ENCODE data around the gene CRACR2B. TPM values are rescaled to one million over a fixed set of nuclear protein-coding genes. Genes with fewer than 3 reads are reported as not detected.

CRACR2B gene
- total RNA-seq, 3 donors from 2014 or later (not counting 1 experiment from before 2014, with no cell fraction given): 3.4 to 10.1 (median 3.8) TPM

DNA sequence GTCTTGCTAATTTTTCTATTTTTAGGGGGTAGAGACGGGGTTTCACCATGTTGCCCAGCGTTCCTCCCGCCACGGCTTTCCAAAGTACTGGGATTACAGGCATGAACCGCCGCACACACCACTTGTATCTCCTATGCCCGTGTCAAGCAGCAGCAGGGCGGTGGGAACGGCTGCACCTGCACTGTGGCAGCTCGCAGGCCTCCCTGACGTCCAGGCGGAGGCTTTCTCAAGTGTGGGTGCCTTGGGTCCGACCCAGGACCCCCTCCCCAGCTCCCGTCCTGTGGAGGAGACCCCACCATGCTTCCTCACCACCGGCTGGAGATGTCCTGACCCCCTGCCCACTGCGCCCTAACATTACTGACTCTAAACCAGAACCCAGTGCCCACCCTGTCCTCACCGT is 40.7 kb downstream of the CRACR2B start:
- Mint-ChIP-seq H3K36me3 (no peaks in the 10 kb centered on the region), H3K4me1 (no peaks in the 10 kb centered on the region), H3K27me3 (ENCODE audit: low read depth in 2 of 2) (no peaks in the 10 kb centered on the region), H3K9me3 (no peaks in the 10 kb centered on the region), H3K27ac (no peak overlapping the region), H3K4me3 (no peak overlapping the region)
- no peak for ATAC-seq
- DNase-seq: no peak
- H3K36me3 ChIP-seq (ENCODE audit: control insufficient read depth, insufficient read depth, low read length): no peaks in the 10 kb centered on the region
- H3K27ac ChIP-seq (ENCODE audit: low read length): no peak overlapping the region
- H3K4me3 ChIP-seq (ENCODE audit: low read length): no peak overlapping the region
- 92% methylated on average over 17 of the region's 17 CpGs for WGBS (ENCODE audit: insufficient coverage)
- no peaks in the 10 kb centered on the region for H3K9me3 ChIP-seq (ENCODE audit: control insufficient read depth, insufficient read depth, low read length)
- TF ChIP-seq, protein P1, sequence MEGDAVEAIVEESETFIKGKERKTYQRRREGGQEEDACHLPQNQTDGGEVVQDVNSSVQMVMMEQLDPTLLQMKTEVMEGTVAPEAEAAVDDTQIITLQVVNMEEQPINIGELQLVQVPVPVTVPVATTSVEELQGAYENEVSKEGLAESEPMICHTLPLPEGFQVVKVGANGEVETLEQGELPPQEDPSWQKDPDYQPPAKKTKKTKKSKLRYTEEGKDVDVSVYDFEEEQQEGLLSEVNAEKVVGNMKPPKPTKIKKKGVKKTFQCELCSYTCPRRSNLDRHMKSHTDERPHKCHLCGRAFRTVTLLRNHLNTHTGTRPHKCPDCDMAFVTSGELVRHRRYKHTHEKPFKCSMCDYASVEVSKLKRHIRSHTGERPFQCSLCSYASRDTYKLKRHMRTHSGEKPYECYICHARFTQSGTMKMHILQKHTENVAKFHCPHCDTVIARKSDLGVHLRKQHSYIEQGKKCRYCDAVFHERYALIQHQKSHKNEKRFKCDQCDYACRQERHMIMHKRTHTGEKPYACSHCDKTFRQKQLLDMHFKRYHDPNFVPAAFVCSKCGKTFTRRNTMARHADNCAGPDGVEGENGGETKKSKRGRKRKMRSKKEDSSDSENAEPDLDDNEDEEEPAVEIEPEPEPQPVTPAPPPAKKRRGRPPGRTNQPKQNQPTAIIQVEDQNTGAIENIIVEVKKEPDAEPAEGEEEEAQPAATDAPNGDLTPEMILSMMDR (IDR thresholded peaks at IDR 0.05): no peak
- intact Hi-C loops (cut with micrococcal nuclease): no loop called here
- no peaks in the 10 kb centered on the region for H3K27me3 ChIP-seq (ENCODE audit: control insufficient read depth, insufficient read depth, low read length)
- no peaks in the 10 kb centered on the region for H3K4me1 ChIP-seq (ENCODE audit: control insufficient read depth, insufficient read depth, low read length)

DNA sequence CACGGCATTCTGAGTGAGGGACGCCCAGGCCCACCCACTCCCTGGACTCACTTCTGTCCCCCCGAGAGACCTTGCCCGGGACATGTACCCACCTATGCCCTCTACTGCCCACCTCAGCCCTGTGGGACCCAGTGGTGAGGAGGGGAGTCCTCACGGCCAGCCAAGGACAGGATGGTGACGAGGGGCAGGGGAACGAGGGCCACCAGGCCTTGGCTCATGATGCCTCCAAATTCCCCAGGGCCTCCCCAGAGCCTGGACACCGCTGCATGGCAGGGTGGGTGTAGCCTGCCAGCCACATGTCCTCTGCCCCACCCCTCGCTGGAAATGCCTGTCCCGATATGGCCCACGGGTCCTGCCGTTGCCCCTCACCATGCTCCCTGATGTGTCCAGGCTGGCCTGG is 41.1 kb downstream of the CRACR2B start:
- Histone ChIP-seq H3K4me1 (ENCODE audit: control insufficient read depth, insufficient read depth, low read length) (no peaks in the 10 kb centered on the region), H3K27ac (ENCODE audit: low read length) (no peak overlapping the region), H3K4me3 (ENCODE audit: low read length) (no peak overlapping the region), H3K36me3 (ENCODE audit: control insufficient read depth, insufficient read depth, low read length) (no peaks in the 10 kb centered on the region), H3K9me3 (ENCODE audit: control insufficient read depth, insufficient read depth, low read length) (no peaks in the 10 kb centered on the region), H3K27me3 (ENCODE audit: control insufficient read depth, insufficient read depth, low read length) (no peaks in the 10 kb centered on the region)
- Mint-ChIP-seq H3K9me3 (no peaks in the 10 kb centered on the region), H3K36me3 (no peaks in the 10 kb centered on the region), H3K4me3 (no peak overlapping the region), H3K27ac (no peak overlapping the region), H3K4me1 (no peaks in the 10 kb centered on the region), H3K27me3 (ENCODE audit: low read depth in 2 of 2) (no peaks in the 10 kb centered on the region)
- WGBS (ENCODE audit: insufficient coverage): 95% methylated on average over 12 of the region's 12 CpGs
- ATAC-seq: no peak
- TF ChIP-seq, protein P1 (IDR thresholded peaks at IDR 0.05): no peak
- no peak for DNase-seq
- intact Hi-C loops (cut with micrococcal nuclease): no loop called here

DNA sequence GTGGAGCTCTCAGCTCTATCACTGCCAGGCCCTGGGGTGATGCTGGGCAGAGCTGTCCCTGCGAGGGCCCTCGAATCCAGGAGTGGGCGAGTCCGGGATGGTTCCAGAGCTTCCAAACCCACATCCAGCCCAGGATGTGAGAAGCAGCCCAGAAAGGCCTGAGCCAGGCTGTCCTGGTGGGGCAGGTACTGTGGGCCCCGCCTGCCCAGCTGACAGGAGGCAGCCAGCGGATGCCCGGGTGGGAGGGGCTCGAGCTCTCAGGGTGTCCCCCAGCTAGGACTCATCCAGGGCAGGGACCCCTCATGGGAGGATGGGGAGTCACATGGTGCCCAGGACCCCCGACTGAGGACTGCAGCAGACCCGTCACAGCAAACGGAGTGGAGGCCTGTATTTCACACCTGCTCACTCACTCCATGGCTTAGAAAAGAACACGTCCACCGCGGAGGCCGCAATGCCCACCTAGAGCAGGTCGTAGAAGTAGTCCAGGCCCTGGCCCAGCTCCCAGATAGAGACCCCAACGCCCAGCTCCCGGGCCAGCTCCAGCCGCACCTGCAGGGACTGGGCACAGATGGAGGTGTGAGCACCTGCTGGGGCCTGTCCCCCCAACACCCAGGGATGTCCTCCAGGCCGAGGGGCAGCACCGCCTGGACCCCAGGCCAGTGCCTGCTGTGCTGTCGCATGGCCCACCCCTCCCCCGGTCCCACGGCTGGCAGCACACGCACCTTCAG is 41.8 kb downstream of the CRACR2B start:
- no peak for DNase-seq
- TF ChIP-seq, protein P1 (IDR thresholded peaks at IDR 0.05): no peak
- intact Hi-C loops (cut with micrococcal nuclease): no loop called here
- H3K4me1 ChIP-seq (ENCODE audit: control insufficient read depth, insufficient read depth, low read length): no peaks in the 10 kb centered on the region
- no peak overlapping the region for H3K4me3 ChIP-seq (ENCODE audit: low read length)
- no peaks in the 10 kb centered on the region for H3K4me1 Mint-ChIP-seq
- H3K9me3 Mint-ChIP-seq: no peaks in the 10 kb centered on the region
- no peaks in the 10 kb centered on the region for H3K27me3 ChIP-seq (ENCODE audit: control insufficient read depth, insufficient read depth, low read length)
- H3K27me3 Mint-ChIP-seq (ENCODE audit: low read depth in 2 of 2): no peaks in the 10 kb centered on the region
- H3K36me3 ChIP-seq (ENCODE audit: control insufficient read depth, insufficient read depth, low read length): peaks cover 1% of the 10 kb centered on the region
- no peak overlapping the region for H3K4me3 Mint-ChIP-seq
- no peaks in the 10 kb centered on the region for H3K9me3 ChIP-seq (ENCODE audit: control insufficient read depth, insufficient read depth, low read length)
- no peaks in the 10 kb centered on the region for H3K36me3 Mint-ChIP-seq
- no peak overlapping the region for H3K27ac ChIP-seq (ENCODE audit: low read length)
- no peak overlapping the region for H3K27ac Mint-ChIP-seq
- ATAC-seq: no peak
- 96% methylated on average over 25 of the region's 25 CpGs for WGBS (ENCODE audit: insufficient coverage)

DNA sequence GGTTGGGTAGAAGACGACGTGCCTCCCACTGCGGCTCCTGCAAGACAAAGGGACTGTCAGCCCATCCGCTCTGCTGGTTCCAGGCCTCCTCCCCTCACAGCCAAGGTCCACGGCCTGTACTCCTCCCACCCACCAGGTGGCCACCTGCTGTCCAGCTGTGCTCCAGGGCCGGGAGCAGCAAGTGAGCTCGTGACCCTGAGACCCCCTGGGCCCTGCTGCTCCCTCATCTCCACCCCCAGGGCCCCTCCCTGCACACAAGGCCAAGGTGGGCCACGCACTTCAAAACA is 42.4 kb downstream of the CRACR2B start:
- Histone ChIP-seq H3K27me3 (ENCODE audit: control insufficient read depth, insufficient read depth, low read length) (no peaks in the 10 kb centered on the region), H3K9me3 (ENCODE audit: control insufficient read depth, insufficient read depth, low read length) (no peaks in the 10 kb centered on the region), H3K27ac (ENCODE audit: low read length) (no peak overlapping the region), H3K4me3 (ENCODE audit: low read length) (no peak overlapping the region), H3K36me3 (ENCODE audit: control insufficient read depth, insufficient read depth, low read length) (peaks cover 3% of the 10 kb centered on the region), H3K4me1 (ENCODE audit: control insufficient read depth, insufficient read depth, low read length) (no peaks in the 10 kb centered on the region)
- WGBS (ENCODE audit: insufficient coverage): 95% methylated on average over 8 of the region's 8 CpGs
- H3K36me3 Mint-ChIP-seq: no peaks in the 10 kb centered on the region
- ATAC-seq (no peak), DNase-seq (no peak)
- H3K27me3 Mint-ChIP-seq (ENCODE audit: low read depth in 2 of 2): no peaks in the 10 kb centered on the region
- no peaks in the 10 kb centered on the region for H3K9me3 Mint-ChIP-seq
- no peaks in the 10 kb centered on the region for H3K4me1 Mint-ChIP-seq
- H3K27ac Mint-ChIP-seq: no peak overlapping the region
- TF ChIP-seq, protein P1 (IDR thresholded peaks at IDR 0.05): no peak
- intact Hi-C loops (cut with micrococcal nuclease): no loop called here
- H3K4me3 Mint-ChIP-seq: no peak overlapping the region
